HEK293 (cell line): ENCODE measurements around the gene FAM120C.

Experiments
- GLIS2 ChIP-seq: fragments of 450-650 bp; formaldehyde crosslinking; IDR thresholded peaks from 2 replicates; pipeline ENCODE4 v1.5.1; 2016; ENCODE audit warnings: missing biosample characterization, missing genetic modification characterization
- MEIS1 ChIP-seq: sonication (generic); formaldehyde crosslinking; IDR thresholded peaks from 2 replicates; pipeline ENCODE4 v1.8.1; 2022; ENCODE audit warnings: missing genetic modification reagents, mild to moderate bottlenecking, borderline replicate concordance
- ZBTB10 ChIP-seq: fragments of 450-650 bp; formaldehyde crosslinking; IDR thresholded peaks from 2 replicates; pipeline ENCODE4 v1.5.1; 2016; ENCODE audit warnings: missing biosample characterization, missing genetic modification characterization
- ZBTB11 ChIP-seq: fragments of 450-650 bp; formaldehyde crosslinking; conservative IDR thresholded peaks from 2 replicates; pipeline ENCODE4 v1.5.1; 2016; ENCODE audit warnings: low read depth, missing biosample characterization, missing genetic modification characterization
- ZBTB20 ChIP-seq: fragments of 450-650 bp; formaldehyde crosslinking; IDR thresholded peaks from 2 replicates; pipeline ENCODE4 v1.5.1; 2016; ENCODE audit warnings: missing biosample characterization, missing genetic modification characterization
- ZBTB21 ChIP-seq: fragments of 450-650 bp; formaldehyde crosslinking; IDR thresholded peaks from 2 replicates; pipeline ENCODE4 v1.5.1; 2017; ENCODE audit warnings: missing biosample characterization, missing genetic modification characterization
- ZFHX2 ChIP-seq: fragments of 450-650 bp; formaldehyde crosslinking; conservative IDR thresholded peaks from 2 replicates; pipeline ENCODE4 v1.5.1; 2016; ENCODE audit warnings: missing biosample characterization, missing genetic modification characterization
- ZNF121 ChIP-seq: fragments of 450-650 bp; formaldehyde crosslinking; IDR thresholded peaks from 2 replicates; pipeline ENCODE4 v1.5.1; 2016; ENCODE audit warnings: missing biosample characterization, missing genetic modification characterization
- ZNF274 ChIP-seq, 2 experiments: fragments of 200-500 bp in 1 of 2; fragments of 450-650 bp in 1 of 2; sonication (Bioruptor generic) in 1 of 2; formaldehyde crosslinking in 1 of 2; IDR thresholded peaks; 2 replicates each; pipeline versions ENCODE4 v1.5.1 to v1.6.1; 2014 to 2016; ENCODE audit warnings: borderline replicate concordance in 1 of 2, inconsistent platforms in 1 of 2, low read length in 1 of 2, missing biosample characterization in 1 of 2, missing genetic modification characterization in 1 of 2
- ZNF311 ChIP-seq: fragments of 450-650 bp; formaldehyde crosslinking; IDR thresholded peaks from 2 replicates; pipeline ENCODE4 v1.5.1; 2017; ENCODE audit warnings: missing biosample characterization, missing genetic modification characterization, borderline replicate concordance
- ZNF366 ChIP-seq: fragments of 450-650 bp; formaldehyde crosslinking; conservative IDR thresholded peaks from 2 replicates; pipeline ENCODE4 v1.5.1; 2016; ENCODE audit warnings: missing biosample characterization, missing genetic modification characterization
- ZNF394 ChIP-seq: fragments of 450-650 bp; formaldehyde crosslinking; IDR thresholded peaks from 2 replicates; pipeline ENCODE4 v1.5.1; 2016; ENCODE audit warnings: missing biosample characterization, missing genetic modification characterization, mild to moderate bottlenecking, moderate library complexity, borderline replicate concordance
- ZNF398 ChIP-seq: fragments of 450-650 bp; formaldehyde crosslinking; IDR thresholded peaks from 2 replicates; pipeline ENCODE4 v1.5.1; 2017; ENCODE audit warnings: missing biosample characterization, missing genetic modification characterization
- ZNF426 ChIP-seq: fragments of 450-650 bp; formaldehyde crosslinking; IDR thresholded peaks from 2 replicates; pipeline ENCODE4 v1.5.1; 2017; ENCODE audit warnings: missing biosample characterization, missing genetic modification characterization, mild to moderate bottlenecking, inconsistent platforms, moderate library complexity
- ZNF510 ChIP-seq: fragments of 450-650 bp; formaldehyde crosslinking; IDR thresholded peaks from 2 replicates; pipeline ENCODE4 v1.5.1; 2018; ENCODE audit warnings: mild to moderate bottlenecking, missing genetic modification characterization, missing biosample characterization; ENCODE audit not compliant: insufficient replicate concordance
- ZNF560 ChIP-seq: fragments of 450-650 bp; formaldehyde crosslinking; IDR thresholded peaks from 2 replicates; pipeline ENCODE4 v1.5.1; 2017; ENCODE audit warnings: missing biosample characterization, missing genetic modification characterization, borderline replicate concordance
- ZNF561 ChIP-seq: fragments of 450-650 bp; IDR thresholded peaks from 2 replicates; pipeline ENCODE4 v1.5.1; 2018; ENCODE audit warnings: missing biosample characterization, missing genetic modification characterization, borderline replicate concordance
- ZNF600 ChIP-seq: fragments of 450-650 bp; formaldehyde crosslinking; IDR thresholded peaks from 2 replicates; pipeline ENCODE4 v1.5.1; 2016; ENCODE audit warnings: missing biosample characterization, missing genetic modification characterization
- ZNF610 ChIP-seq: fragments of 450-650 bp; formaldehyde crosslinking; IDR thresholded peaks from 2 replicates; pipeline ENCODE4 v1.5.1; 2016; ENCODE audit warnings: missing biosample characterization, missing genetic modification characterization, borderline replicate concordance
- ZNF654 ChIP-seq: fragments of 450-650 bp; formaldehyde crosslinking; IDR thresholded peaks from 2 replicates; pipeline ENCODE4 v1.5.1; 2016; ENCODE audit warnings: low read depth, missing biosample characterization, missing genetic modification characterization
- ZNF677 ChIP-seq: fragments of 450-650 bp; IDR thresholded peaks from 2 replicates; pipeline ENCODE4 v1.5.0; 2018; ENCODE audit warnings: missing biosample characterization, mild to moderate bottlenecking, missing genetic modification characterization, moderate library complexity
- ZNF747 ChIP-seq: fragments of 450-650 bp; formaldehyde crosslinking; IDR thresholded peaks from 2 replicates; pipeline ENCODE4 v1.5.1; 2016; ENCODE audit warnings: missing biosample characterization, missing genetic modification characterization
- ZNF76 ChIP-seq: fragments of 450-650 bp; formaldehyde crosslinking; IDR thresholded peaks from 2 replicates; pipeline ENCODE4; 2016; ENCODE audit warnings: low read depth, missing biosample characterization, missing genetic modification characterization, borderline replicate concordance
- ZNF791 ChIP-seq: fragments of 450-650 bp; formaldehyde crosslinking; IDR thresholded peaks from 2 replicates; pipeline ENCODE4 v1.5.1; 2016; ENCODE audit warnings: missing biosample characterization, missing genetic modification characterization
- ZNF843 ChIP-seq: fragments of 450-650 bp; formaldehyde crosslinking; IDR thresholded peaks from 2 replicates; pipeline ENCODE4 v1.5.1; 2016; ENCODE audit warnings: missing biosample characterization, missing genetic modification characterization
- ZSCAN4 ChIP-seq: fragments of 450-650 bp; formaldehyde crosslinking; IDR thresholded peaks from 2 replicates; pipeline ENCODE4 v1.5.1; 2017; ENCODE audit warnings: missing biosample characterization, missing genetic modification characterization
- ZSCAN5A ChIP-seq: fragments of 450-650 bp; formaldehyde crosslinking; IDR thresholded peaks from 2 replicates; pipeline ENCODE4 v1.5.1; 2016; ENCODE audit warnings: missing biosample characterization, missing genetic modification characterization
- ZXDB ChIP-seq: fragments of 450-650 bp; formaldehyde crosslinking; IDR thresholded peaks from 2 replicates; pipeline ENCODE4 v1.5.1; 2016; ENCODE audit warnings: missing biosample characterization, missing genetic modification characterization

The FAM120C gene

GRCh38 chrX:54044126-54044876 lies 138.8 kb downstream of the FAM120C start, which contains the start of gene PHF8 (continued):
- TF ChIP-seq ZNF560 (tag by site-specific recombination), result no peak
- peak; percentile 58; the same call in 1 of the 2 replicates for TF ChIP-seq ZNF843 (tag by site-specific recombination)
- no peak for TF ChIP-seq MEIS1 (CRISPR knock-in tag)
- TF ChIP-seq ZBTB21 (tag by site-specific recombination), result peak; percentile 87
- peak; percentile 86; the same call in 1 of the 2 replicates for TF ChIP-seq ZNF610 (tag by site-specific recombination)
- TF ChIP-seq ZNF366 (tag by site-specific recombination), result no peak; the same call in 1 of the 2 replicates
- TF ChIP-seq ZNF677 (tag by site-specific recombination), result no peak
- TF ChIP-seq ZNF510, result no peak
- peak; percentile 64; the same call in 1 of the 2 replicates for TF ChIP-seq ZSCAN5A (tag by site-specific recombination)
- no peak for TF ChIP-seq ZNF654
- no peak; the same call in 1 of the 2 replicates for TF ChIP-seq GLIS2
- TF ChIP-seq ZNF747 (tag by site-specific recombination), result no peak
- peak; percentile 92 for TF ChIP-seq ZXDB (tag by site-specific recombination)
- no peak for TF ChIP-seq ZNF791 (tag by site-specific recombination)
- no peak for TF ChIP-seq ZNF274 (IDR thresholded peaks at IDR 0.05; ENCODE audit: low read length)
- TF ChIP-seq ZNF274 (tag by site-specific recombination; IDR thresholded peaks at IDR 0.05; ENCODE audit: borderline replicate concordance), result no peak
- no peak for TF ChIP-seq ZNF311
- TF ChIP-seq ZFHX2, result peak; percentile 48
- peak; percentile 61 for TF ChIP-seq ZSCAN4
- peak; percentile 88 for TF ChIP-seq ZNF561 (tag by site-specific recombination)
- no peak; the same call in 1 of the 2 replicates for TF ChIP-seq ZBTB10 (tag by site-specific recombination)
- peak; percentile 65; the same call in 1 of the 2 replicates for TF ChIP-seq ZBTB11
- no peak; the same call in 1 of the 2 replicates for TF ChIP-seq ZNF121 (tag by site-specific recombination)
- TF ChIP-seq ZNF76 (tag by site-specific recombination), result peak; percentile 80
- TF ChIP-seq ZBTB20 (tag by site-specific recombination), result 0 out of 2 replicates have a peak, but pooled peaks have one; percentile 38
- TF ChIP-seq ZNF398 (tag by site-specific recombination), result peak; percentile 63
- TF ChIP-seq ZNF394 (tag by site-specific recombination), result peak; percentile 78; the same call in 1 of the 2 replicates
- peak; percentile 72 for TF ChIP-seq ZNF600
- TF ChIP-seq ZNF426, result no peak
